Endothelial cell of umbilical vein (primary cell): ENCODE data around the gene PTRHD1. TPM values are rescaled to one million over a fixed set of nuclear protein-coding genes. Genes with fewer than 3 reads are reported as not detected.

Source experiments
- BruUV-seq: library from RNA; stranded (reverse); fragments of 400-500 nt; replicated peaks from 2 replicates; lab custom pipeline; 2021; lab: Mats Ljungman, UMichigan
- CTCF ChIA-PET: fragments of 300-600, 350-600 bp; sonication (Branson Sonifier 250); formaldehyde crosslinking; loops from one replicate; lab custom pipeline; 2021; ENCODE audit warnings: antibody characterized with exemption, inconsistent platforms; lab: Charles Lee
- POLR2A ChIA-PET: fragments of 300-600, 350-600 bp; sonication (Branson Sonifier 250); formaldehyde crosslinking; loops from one replicate; lab custom pipeline; 2021; ENCODE audit warnings: antibody characterized with exemption, inconsistent platforms; lab: Charles Lee
- DNase-seq: peaks from one replicate; pipeline ENCODE4 v3.0.0-alpha.2; 2011; ENCODE audit warnings: low read depth, low spot score
- FAIRE-seq: peaks from 2 replicates; lab custom pipeline; 2011; peaks lifted over from hg19 to GRCh38; lab: Jason Lieb, UNC
- H2AFZ ChIP-seq: 2 replicates; pipeline ENCODE4 v1.6.0; 2012; ENCODE audit warnings: low read depth, low read length, control low read depth, inconsistent platforms
- H3K27ac ChIP-seq: 2 replicates; pipeline ENCODE4 v1.5.1; 2011; ENCODE audit warnings: low read depth, mild to moderate bottlenecking, control low read depth, low read length, moderate library complexity; ENCODE audit not compliant: insufficient read depth
- H3K27me3 ChIP-seq, 2 experiments: 2 replicates each; pipeline versions ENCODE4 v1.6.0 to v1.6.1; 2011; ENCODE audit warnings: low read length in 2 of 2, mixed read lengths in 1 of 2; ENCODE audit not compliant: control insufficient read depth in 2 of 2, insufficient read depth in 2 of 2
- H3K36me3 ChIP-seq, 2 experiments: 2 replicates in 1 of 2; 3 replicates in 1 of 2; pipeline ENCODE4 v1.5.1; 2011; ENCODE audit warnings: low read length in 2 of 2, mild to moderate bottlenecking in 1 of 2, moderate library complexity in 1 of 2; ENCODE audit not compliant: control insufficient read depth in 2 of 2, insufficient read depth in 2 of 2; ENCODE audit errors: extremely low read depth in 1 of 2
- H3K4me1 ChIP-seq: 3 replicates; pipeline ENCODE4 v1.5.1; 2011; ENCODE audit warnings: mild to moderate bottlenecking, low read length; ENCODE audit not compliant: control insufficient read depth, insufficient read depth; ENCODE audit errors: extremely low read depth
- H3K4me2 ChIP-seq: 2 replicates; pipeline ENCODE4 v1.6.1; 2011; ENCODE audit warnings: low read length, control low read depth, mixed read lengths; ENCODE audit not compliant: insufficient read depth
- H3K4me3 ChIP-seq, 3 experiments: fragments of 200-600 bp in 1 of 3; sonication (generic), shearing (Covaris generic) in 1 of 3; replicated peaks in 1 of 3; 2 replicates each; pipeline ENCODE4 v1.5.1; 2011 to 2016; ENCODE audit warnings: control low read depth in 3 of 3, low read length in 3 of 3, mild to moderate bottlenecking in 2 of 3, inconsistent platforms in 1 of 3, low read depth in 1 of 3, moderate library complexity in 1 of 3; ENCODE audit not compliant: insufficient read depth in 1 of 3
- H3K79me2 ChIP-seq: 2 replicates; pipeline ENCODE4 v1.6.0; 2012; ENCODE audit warnings: low read length, inconsistent platforms; ENCODE audit not compliant: control insufficient read depth, insufficient read depth
- H3K9ac ChIP-seq: replicated peaks from 2 replicates; pipeline ENCODE3; 2011; ENCODE audit warnings: low read length, control low read depth; ENCODE audit not compliant: insufficient read depth; ENCODE audit errors: extremely low read depth
- H3K9me1 ChIP-seq: replicated peaks from 3 replicates; pipeline ENCODE4 v1.6.0; 2011; ENCODE audit warnings: mild to moderate bottlenecking, low read length; ENCODE audit not compliant: control insufficient read depth, insufficient read depth; ENCODE audit errors: extremely low read depth
- H3K9me3 ChIP-seq: replicated peaks from 2 replicates; pipeline ENCODE4 v1.5.1; 2012; ENCODE audit warnings: low read length, inconsistent platforms; ENCODE audit not compliant: control insufficient read depth, insufficient read depth
- H4K20me1 ChIP-seq: replicated peaks from 2 replicates; pipeline ENCODE3; 2011; ENCODE audit warnings: mild to moderate bottlenecking, low read length; ENCODE audit not compliant: control insufficient read depth, insufficient read depth; ENCODE audit errors: extremely low read depth
- CTCF ChIP-seq, 2 donors: IDR thresholded peaks; 1 replicate in 1 of 2; 2 replicates in 1 of 2; pipeline ENCODE4 v1.5.1; 2011; ENCODE audit warnings: low read length in 2 of 2, mild to moderate bottlenecking in 2 of 2, moderate library complexity in 2 of 2, control low read depth in 1 of 2, inconsistent platforms in 1 of 2, low read depth in 1 of 2; ENCODE audit not compliant: insufficient read depth in 1 of 2; ENCODE audit errors: extremely low read depth in 1 of 2
- EZH2 ChIP-seq: IDR thresholded peaks from 2 replicates; pipeline ENCODE4 v1.6.1; 2012; ENCODE audit warnings: borderline replicate concordance, low read depth, mild to moderate bottlenecking, moderate library complexity, low read length, inconsistent platforms; ENCODE audit not compliant: severe bottlenecking
- FOS ChIP-seq: IDR thresholded peaks from 2 replicates; pipeline ENCODE4 v1.6.1; 2011; ENCODE audit warnings: mild to moderate bottlenecking, low read length, moderate library complexity, borderline replicate concordance; ENCODE audit not compliant: insufficient read depth
- GATA2 ChIP-seq: IDR thresholded peaks from 2 replicates; pipeline ENCODE4 v1.7.0; 2011; ENCODE audit warnings: low read depth, mild to moderate bottlenecking, moderate library complexity, mixed read lengths, low read length; ENCODE audit not compliant: insufficient read length, insufficient read depth
- JUN ChIP-seq: IDR thresholded peaks from 2 replicates; pipeline ENCODE4 v1.6.1; 2011; ENCODE audit warnings: borderline replicate concordance, low read depth; ENCODE audit not compliant: insufficient read length, insufficient read depth
- MAX ChIP-seq: IDR thresholded peaks from 2 replicates; pipeline ENCODE4 v1.6.1; 2011; ENCODE audit not compliant: insufficient read depth, insufficient read length
- MYC ChIP-seq: IDR thresholded peaks from one replicate; pipeline ENCODE4 v1.6.1; 2011; ENCODE audit warnings: mild to moderate bottlenecking, low read depth, low read length
- POLR2A ChIP-seq: IDR thresholded peaks from 2 replicates; pipeline ENCODE4 v1.6.1; 2012; ENCODE audit warnings: low read depth, mild to moderate bottlenecking, control low read depth, low read length
- POLR2AphosphoS5 ChIP-seq: IDR thresholded peaks from 2 replicates; pipeline ENCODE4 v1.6.1; 2012; ENCODE audit warnings: low read depth, mild to moderate bottlenecking, control low read depth, low read length, moderate library complexity; ENCODE audit not compliant: insufficient read depth
- dilution Hi-C: fragments of 300-500 bp; cut with MboI; formaldehyde crosslinking; loops from one replicate; pipeline ENCODE4 v1.15.0; 2019; ENCODE audit warnings: low sequenced_read_pairs; ENCODE audit not compliant: extremely low pct_ligation_motif_present
- intact Hi-C: fragments of 100-400 bp; cut with micrococcal nuclease; formaldehyde crosslinking; loops from one replicate; pipeline ENCODE4 v1.10.0; 2022
- polyA plus RNA-seq, 4 experiments: library from polyadenylated mRNA; depleted of rRNA in 3 of 4; stranded (reverse) in 3 of 4; unstranded in 1 of 4; fragments of >200 nt; gene quantifications; 2 replicates each; pipeline versions ENCODE4 v1.2.1 to v1.2.3, GENCODE V29; 2011 to 2012; ENCODE audit warnings: missing spikeins in 1 of 4
- total RNA-seq: library from RNA; stranded (reverse); gene quantifications from 2 replicates; pipeline ENCODE4 v1.2.3, GENCODE V29; 2021

Gene PTRHD1
- total and polyA plus RNA-seq, 2 donors (not counting 3 experiments of a cell fraction or from before 2014, with no cell fraction given): 41.1 to 68.8 TPM

- Histone ChIP-seq H3K4me1 (no peaks in the 10 kb centered on the region), H3K36me3 (peaks cover 0 to 5% of the 10 kb centered on the region in 2 experiments), H3K9ac (no peak overlapping the region), H3K27me3 (no peaks in the 10 kb centered on the region), H3K4me2 (no peak overlapping the region), H2AFZ (no peak overlapping the region), H3K9me1 (no peaks in the 10 kb centered on the region), H3K79me2 (no peaks in the 10 kb centered on the region), H4K20me1 (no peaks in the 10 kb centered on the region), H3K9me3 (no peaks in the 10 kb centered on the region), H3K4me3 (no peak overlapping the region), H3K27ac (no peak overlapping the region)
- intact Hi-C loops (no loop called here), dilution Hi-C loops (no loop called here)
- DNase-seq (no peak), FAIRE-seq (no peak)
- ChIA-PET POLR2A (interaction anchor here (0.6 to 0.7 kb wide), 2 partner anchors 49 to 427 kb away, joined by 5 to 9 read pairs; no protein-coding TSS in a partner anchor), CTCF (interaction anchor here (1.0 to 1.1 kb wide), 2 partner anchors 7 to 42 kb away, joined by 3 read pairs; partner anchors contain the start of genes CENPO and PTRHD1)
- TF ChIP-seq JUN (no peak), FOS (no peak), MAX (no peak), POLR2A (no peak), GATA2 (no peak), EZH2 (no peak), MYC (no peak), POLR2AphosphoS5 (no peak), CTCF (IDR thresholded peaks at IDR 0.05; ENCODE audit: extremely low read depth in 1 of 2, insufficient read depth in 1 of 2, low read depth in 1 of 2, low read length in 2 of 2) (no peak)
- BruUV-seq: no TSS peak
These were observed 41.7 kb upstream of the PTRHD1 start for GRCh38 chr2:24834733-24835395.
